Measurements from ENCODE around the gene SREBF2. TPM values are rescaled to one million over a fixed set of nuclear protein-coding genes. Genes with fewer than 3 reads are reported as not detected.

SREBF2 gene
- total and polyA plus RNA-seq, 9 of the 15 experiments (the other 6 are each of a cell fraction or from before 2014, with no cell fraction given): 1.1 to 84.2 (median 26.9) TPM

GRCh38 chr22:41946629-41947423 is 113.9 kb downstream of the SREBF2 start, which contains the start of gene CENPM (continued):
- TF ChIP-seq ZBTB7A (IDR thresholded peaks at IDR 0.05; ENCODE audit: borderline replicate concordance, control insufficient read depth, low read depth, low read length): peak; percentile 69
- peak; percentile 88 for TF ChIP-seq RAD51 (IDR thresholded peaks at IDR 0.05; ENCODE audit: borderline replicate concordance, low read depth)
- no peak for TF ChIP-seq GTF2A2 (tag; IDR thresholded peaks at IDR 0.05)
- peak; percentile 76 for TF ChIP-seq EGR1 (conservative IDR thresholded peaks at IDR 0.05)
- TF ChIP-seq, protein P1, sequence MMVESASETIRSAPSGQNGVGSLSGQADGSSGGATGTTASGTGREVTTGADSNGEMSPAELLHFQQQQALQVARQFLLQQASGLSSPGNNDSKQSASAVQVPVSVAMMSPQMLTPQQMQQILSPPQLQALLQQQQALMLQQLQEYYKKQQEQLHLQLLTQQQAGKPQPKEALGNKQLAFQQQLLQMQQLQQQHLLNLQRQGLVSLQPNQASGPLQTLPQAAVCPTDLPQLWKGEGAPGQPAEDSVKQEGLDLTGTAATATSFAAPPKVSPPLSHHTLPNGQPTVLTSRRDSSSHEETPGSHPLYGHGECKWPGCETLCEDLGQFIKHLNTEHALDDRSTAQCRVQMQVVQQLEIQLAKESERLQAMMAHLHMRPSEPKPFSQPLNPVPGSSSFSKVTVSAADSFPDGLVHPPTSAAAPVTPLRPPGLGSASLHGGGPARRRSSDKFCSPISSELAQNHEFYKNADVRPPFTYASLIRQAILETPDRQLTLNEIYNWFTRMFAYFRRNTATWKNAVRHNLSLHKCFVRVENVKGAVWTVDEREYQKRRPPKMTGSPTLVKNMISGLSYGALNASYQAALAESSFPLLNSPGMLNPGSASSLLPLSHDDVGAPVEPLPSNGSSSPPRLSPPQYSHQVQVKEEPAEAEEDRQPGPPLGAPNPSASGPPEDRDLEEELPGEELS (CRISPR knock-in tag; IDR thresholded peaks at IDR 0.05; ENCODE audit: borderline replicate concordance): 0 out of 2 replicates have a peak, but pooled peaks have one; percentile 61
- peak; percentile 78 for TF ChIP-seq POLR2A (conservative IDR thresholded peaks at IDR 0.05)
- peak; percentile 94 for TF ChIP-seq L3MBTL2 (IDR thresholded peaks at IDR 0.05)
- TF ChIP-seq ZMIZ1 (IDR thresholded peaks at IDR 0.05; ENCODE audit: low read depth in 2 of 2, low read length in 2 of 2): no peak
- TF ChIP-seq, protein P2, sequence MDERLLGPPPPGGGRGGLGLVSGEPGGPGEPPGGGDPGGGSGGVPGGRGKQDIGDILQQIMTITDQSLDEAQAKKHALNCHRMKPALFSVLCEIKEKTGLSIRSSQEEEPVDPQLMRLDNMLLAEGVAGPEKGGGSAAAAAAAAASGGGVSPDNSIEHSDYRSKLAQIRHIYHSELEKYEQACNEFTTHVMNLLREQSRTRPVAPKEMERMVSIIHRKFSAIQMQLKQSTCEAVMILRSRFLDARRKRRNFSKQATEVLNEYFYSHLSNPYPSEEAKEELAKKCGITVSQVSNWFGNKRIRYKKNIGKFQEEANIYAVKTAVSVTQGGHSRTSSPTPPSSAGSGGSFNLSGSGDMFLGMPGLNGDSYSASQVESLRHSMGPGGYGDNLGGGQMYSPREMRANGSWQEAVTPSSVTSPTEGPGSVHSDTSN (CRISPR knock-in tag; IDR thresholded peaks at IDR 0.05; ENCODE audit: low read depth): no peak
- TF ChIP-seq, protein P2 (tag; conservative IDR thresholded peaks at IDR 0.05; ENCODE audit: low read depth): peak; percentile 79
- TF ChIP-seq KLF13 (tag; IDR thresholded peaks at IDR 0.05; ENCODE audit: borderline replicate concordance, low read depth): peak; percentile 76; the same call in 1 of the 2 replicates
- TF ChIP-seq, protein P3, sequence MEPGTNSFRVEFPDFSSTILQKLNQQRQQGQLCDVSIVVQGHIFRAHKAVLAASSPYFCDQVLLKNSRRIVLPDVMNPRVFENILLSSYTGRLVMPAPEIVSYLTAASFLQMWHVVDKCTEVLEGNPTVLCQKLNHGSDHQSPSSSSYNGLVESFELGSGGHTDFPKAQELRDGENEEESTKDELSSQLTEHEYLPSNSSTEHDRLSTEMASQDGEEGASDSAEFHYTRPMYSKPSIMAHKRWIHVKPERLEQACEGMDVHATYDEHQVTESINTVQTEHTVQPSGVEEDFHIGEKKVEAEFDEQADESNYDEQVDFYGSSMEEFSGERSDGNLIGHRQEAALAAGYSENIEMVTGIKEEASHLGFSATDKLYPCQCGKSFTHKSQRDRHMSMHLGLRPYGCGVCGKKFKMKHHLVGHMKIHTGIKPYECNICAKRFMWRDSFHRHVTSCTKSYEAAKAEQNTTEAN (CRISPR knock-in tag; IDR thresholded peaks at IDR 0.05): no peak
- 0 out of 4 replicates have a peak, but pooled peaks of 1 of the 2 experiments have one; percentile 33 for TF ChIP-seq SIN3A (IDR thresholded peaks at IDR 0.05; ENCODE audit: borderline replicate concordance in 2 of 2, control insufficient read depth in 1 of 2, low read depth in 2 of 2, low read length in 2 of 2)
- TF ChIP-seq POLR2H (tag; IDR thresholded peaks at IDR 0.05; ENCODE audit: low read depth): peak; percentile 73
- peak; percentile 38; the same call in 1 of the 2 replicates for TF ChIP-seq CTBP1 (IDR thresholded peaks at IDR 0.05; ENCODE audit: borderline replicate concordance)
